HG03280 (cell line): Measurements from ENCODE around the gene UNC5A.

Experiments used
- ATAC-seq: cut with Tn5 transposase; IDR thresholded peaks from one replicate; pipeline ENCODE4 v1.9.1; 2021; ENCODE audit warnings: mild to moderate bottlenecking, moderate library complexity; ENCODE audit not compliant: unreplicated experiment

UNC5A gene

GRCh38 chr5:176890455-176891330 lies 80.3 kb downstream of the UNC5A start:
- ATAC-seq: no peak

- ATAC-seq: no peak
These were observed 81.1 kb downstream of the UNC5A start for GRCh38 chr5:176891331-176891958.

GRCh38 chr5:176892663-176893062 lies 82.3 kb downstream of the UNC5A start:
- ATAC-seq: no peak

GRCh38 chr5:176894298-176894697 lies 83.9 kb downstream of the UNC5A start:
- no peak for ATAC-seq

GRCh38 chr5:176895831-176896230 lies 85.5 kb downstream of the UNC5A start:
- no peak for ATAC-seq

GRCh38 chr5:176897263-176897662 lies 86.9 kb downstream of the UNC5A start:
- no peak for ATAC-seq

- no peak for ATAC-seq
These were observed 89.0 kb downstream of the UNC5A start, which contains the start of gene HK3 for GRCh38 chr5:176899296-176899891. Gene HK3 (minus strand): TSS chr5:176899346. CDS start chr5:176896159, 3,187 bp downstream.

GRCh38 chr5:176899946-176900779 lies 89.8 kb downstream of the UNC5A start:
- no peak for ATAC-seq

GRCh38 chr5:176900780-176901204 lies 90.4 kb downstream of the UNC5A start:
- ATAC-seq: no peak

GRCh38 chr5:176901260-176902101 lies 91.1 kb downstream of the UNC5A start:
- ATAC-seq: no peak

- no peak for ATAC-seq
These were observed 91.9 kb downstream of the UNC5A start for GRCh38 chr5:176902102-176902814.

- ATAC-seq: no peak
These were observed 92.7 kb downstream of the UNC5A start for GRCh38 chr5:176902911-176903664.

- no peak for ATAC-seq
These were observed 93.9 kb downstream of the UNC5A start for GRCh38 chr5:176904276-176904675.

GRCh38 chr5:176906126-176906525 lies 95.8 kb downstream of the UNC5A start:
- ATAC-seq: no peak

- ATAC-seq: no peak
These were observed 96.4 kb downstream of the UNC5A start for GRCh38 chr5:176906796-176907195.

GRCh38 chr5:176908675-176909368 lies 98.5 kb downstream of the UNC5A start:
- no peak for ATAC-seq

- ATAC-seq: no peak
These were observed 101.8 kb downstream of the UNC5A start for GRCh38 chr5:176912115-176912514.

- ATAC-seq: no peak
These were observed 105.5 kb downstream of the UNC5A start for GRCh38 chr5:176915906-176916305.
